Measurements from ENCODE around the gene MTNR1B. TPM values are rescaled to one million over a fixed set of nuclear protein-coding genes. Genes with fewer than 3 reads are reported as not detected.

MTNR1B gene
- total and polyA plus RNA-seq, 10 of the 15 experiments (the other 5 are each of a cell fraction or from before 2014, with no cell fraction given) = not detected

- Histone ChIP-seq H3K36me3 (ENCODE audit: control insufficient read depth in 2 of 2, insufficient read depth in 2 of 2, low read length in 1 of 2) (no peaks in the 10 kb centered on the region), H3K9ac (ENCODE audit: control insufficient read depth, insufficient read depth, low read length) (no peak overlapping the region), H3K27me3 (replicated peaks in 1 of 2; ENCODE audit: control insufficient read depth in 2 of 2, insufficient read depth in 2 of 2, low read length in 1 of 2) (no peaks in the 10 kb centered on the region; a peak in 1 of 4 replicates), H3K9me3 (replicated peaks; ENCODE audit: control insufficient read depth, insufficient read depth, low read length) (no peaks in the 10 kb centered on the region), H3K79me2 (ENCODE audit: control insufficient read depth, insufficient read depth, low read length) (no peaks in the 10 kb centered on the region), H4K20me1 (ENCODE audit: control insufficient read depth, insufficient read depth) (no peaks in the 10 kb centered on the region), H2AFZ (ENCODE audit: control insufficient read depth, low read depth, low read length) (no peak overlapping the region), H3K27ac (ENCODE audit: control insufficient read depth, insufficient read depth) (no peak overlapping the region), H3K4me3 (no peak overlapping the region), H3K4me2 (ENCODE audit: control insufficient read depth, insufficient read depth) (no peak overlapping the region), H3K4me1 (ENCODE audit: control insufficient read depth, insufficient read depth, low read length) (no peaks in the 10 kb centered on the region)
- in situ Hi-C loops (cut with MboI) = no loop called here
- no peak for DNase-seq (ENCODE audit: low read depth, low spot score)
- ATAC-seq = no peak
- WGBS (ENCODE audit: insufficient coverage, insufficient replicate concordance, low lambda C conversion rate, missing lambda C conversion rate) = 47% methylated on average over 8 of the region's 8 CpGs
- RAD21 ChIA-PET (ENCODE audit: unreplicated experiment) = no interaction called here
- BruUV-seq (replicated peaks) = no TSS peak
- POLR2A ChIA-PET = no interaction called here
- CTCF ChIA-PET = interaction anchor here (1.3 kb wide), 1 partner anchor 23 kb away, joined by 3 read pairs; no protein-coding TSS in a partner anchor
- no peak for TF ChIP-seq KDM1A (IDR thresholded peaks at IDR 0.05; ENCODE audit: borderline replicate concordance)
- no peak for TF ChIP-seq RB1 (IDR thresholded peaks at IDR 0.05; ENCODE audit: borderline replicate concordance)
- no peak for TF ChIP-seq CHD2 (IDR thresholded peaks at IDR 0.05; ENCODE audit: borderline replicate concordance, low read depth, low read length)
- TF ChIP-seq SIN3A (IDR thresholded peaks at IDR 0.05; ENCODE audit: low read depth, low read length) = no peak
- TF ChIP-seq SIX5 (IDR thresholded peaks at IDR 0.05; ENCODE audit: low read depth, low read length, severe bottlenecking) = no peak
- TF ChIP-seq, protein P1, sequence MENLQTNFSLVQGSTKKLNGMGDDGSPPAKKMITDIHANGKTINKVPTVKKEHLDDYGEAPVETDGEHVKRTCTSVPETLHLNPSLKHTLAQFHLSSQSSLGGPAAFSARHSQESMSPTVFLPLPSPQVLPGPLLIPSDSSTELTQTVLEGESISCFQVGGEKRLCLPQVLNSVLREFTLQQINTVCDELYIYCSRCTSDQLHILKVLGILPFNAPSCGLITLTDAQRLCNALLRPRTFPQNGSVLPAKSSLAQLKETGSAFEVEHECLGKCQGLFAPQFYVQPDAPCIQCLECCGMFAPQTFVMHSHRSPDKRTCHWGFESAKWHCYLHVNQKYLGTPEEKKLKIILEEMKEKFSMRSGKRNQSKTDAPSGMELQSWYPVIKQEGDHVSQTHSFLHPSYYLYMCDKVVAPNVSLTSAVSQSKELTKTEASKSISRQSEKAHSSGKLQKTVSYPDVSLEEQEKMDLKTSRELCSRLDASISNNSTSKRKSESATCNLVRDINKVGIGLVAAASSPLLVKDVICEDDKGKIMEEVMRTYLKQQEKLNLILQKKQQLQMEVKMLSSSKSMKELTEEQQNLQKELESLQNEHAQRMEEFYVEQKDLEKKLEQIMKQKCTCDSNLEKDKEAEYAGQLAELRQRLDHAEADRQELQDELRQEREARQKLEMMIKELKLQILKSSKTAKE (IDR thresholded peaks at IDR 0.05; ENCODE audit: low read depth, poor library complexity, severe bottlenecking) = no peak
- no peak for TF ChIP-seq BACH1 (IDR thresholded peaks at IDR 0.05; ENCODE audit: borderline replicate concordance)
- TF ChIP-seq EP300 (IDR thresholded peaks at IDR 0.05; ENCODE audit: borderline replicate concordance in 1 of 2, control insufficient read depth in 1 of 2, low read depth in 2 of 2, low read length in 2 of 2) = no peak
- no peak for TF ChIP-seq YBX1 (IDR thresholded peaks at IDR 0.05)
- no peak for TF ChIP-seq CREM (IDR thresholded peaks at IDR 0.05; ENCODE audit: low read depth)
- TF ChIP-seq JUNB (IDR thresholded peaks at IDR 0.05) = no peak
- TF ChIP-seq, protein P2, sequence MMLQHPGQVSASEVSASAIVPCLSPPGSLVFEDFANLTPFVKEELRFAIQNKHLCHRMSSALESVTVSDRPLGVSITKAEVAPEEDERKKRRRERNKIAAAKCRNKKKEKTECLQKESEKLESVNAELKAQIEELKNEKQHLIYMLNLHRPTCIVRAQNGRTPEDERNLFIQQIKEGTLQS (IDR thresholded peaks at IDR 0.05; ENCODE audit: borderline replicate concordance, extremely low read depth, low read depth, low read length) = no peak
- no peak for TF ChIP-seq TAF1 (IDR thresholded peaks at IDR 0.05; ENCODE audit: borderline replicate concordance, low read depth, low read length)
- TF ChIP-seq POLR2AphosphoS5 (IDR thresholded peaks at IDR 0.05; ENCODE audit: low read length) = no peak
- TF ChIP-seq MEF2A (IDR thresholded peaks at IDR 0.05; ENCODE audit: insufficient read depth, low read depth, low read length) = no peak
- TF ChIP-seq RBBP5 (conservative IDR thresholded peaks at IDR 0.05) = no peak
- TF ChIP-seq EED (IDR thresholded peaks at IDR 0.05; ENCODE audit: low read depth) = no peak
- no peak for FAIRE-seq
- SMC1A ChIA-PET (ENCODE audit: uncharacterized antibody, unreplicated experiment) = interaction anchor here (0.7 to 1.7 kb wide), 2 partner anchors 24 to 58 kb away, joined by 3 read pairs; no protein-coding TSS in a partner anchor
- intact Hi-C loops (cut with micrococcal nuclease; ENCODE audit: unreplicated experiment) = no loop called here
Measured at GRCh38 chr11:92964471-92964870, 5.0 kb upstream of the MTNR1B start.
